ENCODE measurements around the gene SDC4. TPM values are rescaled to one million over a fixed set of nuclear protein-coding genes. Genes with fewer than 3 reads are reported as not detected.

SDC4 gene
- total and polyA plus RNA-seq, 8 donors = 183 to 329 (median 206) TPM

GRCh38 chr20:45304464-45304999 is 43.7 kb downstream of the SDC4 start:
- H3K36me3 ChIP-seq = no peaks in the 10 kb centered on the region
- H3K27me3 ChIP-seq = peaks cover 28 to 75% of the 10 kb centered on the region in 2 donors
- H3K9me3 ChIP-seq = no peaks in the 10 kb centered on the region
- H3K4me3 ChIP-seq = no peak overlapping the region
- intact Hi-C loops (cut with DNase I) = no loop called here
- DNase-seq = no peak
- no peak for ATAC-seq
- no peak for TF ChIP-seq CTCF (IDR thresholded peaks at IDR 0.05)
- no peak overlapping the region for H3K27ac ChIP-seq
- H3K4me1 ChIP-seq = peaks cover 0 to 5% of the 10 kb centered on the region in 2 donors

GRCh38 chr20:45303586-45304463 is 44.4 kb downstream of the SDC4 start:
- H3K9me3 ChIP-seq = no peaks in the 10 kb centered on the region
- no peak overlapping the region for H3K27ac ChIP-seq
- H3K4me3 ChIP-seq = no peak overlapping the region
- H3K36me3 ChIP-seq = no peaks in the 10 kb centered on the region
- H3K4me1 ChIP-seq = peaks cover 0 to 5% of the 10 kb centered on the region in 2 donors
- TF ChIP-seq CTCF (IDR thresholded peaks at IDR 0.05) = no peak
- ATAC-seq (no peak), DNase-seq (no peak)
- H3K27me3 ChIP-seq = peaks cover 28 to 75% of the 10 kb centered on the region in 2 donors
- intact Hi-C loops (cut with DNase I) = no loop called here

DNA sequence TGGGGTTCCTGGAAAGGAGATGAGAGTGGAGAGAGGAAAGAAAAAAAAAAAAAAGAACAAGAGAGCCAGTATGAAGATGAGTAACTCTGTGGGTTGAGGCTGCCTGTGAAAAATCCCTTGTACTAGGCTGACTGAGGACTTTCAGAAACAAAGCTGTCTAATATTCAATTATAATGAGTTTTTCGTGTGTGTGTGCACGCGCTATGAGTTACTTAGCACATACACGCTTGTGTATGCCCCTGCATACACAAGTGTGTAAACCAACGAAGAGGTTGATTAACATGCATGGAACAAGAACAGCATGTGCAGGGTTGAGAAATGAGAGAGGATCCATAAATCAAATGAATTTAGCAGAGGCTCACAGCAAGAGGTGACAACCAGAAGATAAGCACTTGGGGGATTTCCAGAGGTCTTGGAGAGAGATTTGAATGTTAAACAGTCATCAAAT is 46.4 kb downstream of the SDC4 start:
- intact Hi-C loops (cut with DNase I) = no loop called here
- Histone ChIP-seq H3K4me1 (peaks cover 0 to 5% of the 10 kb centered on the region in 2 donors), H3K27ac (no peak overlapping the region), H3K27me3 (peaks cover 28 to 71% of the 10 kb centered on the region in 2 donors), H3K36me3 (no peaks in the 10 kb centered on the region), H3K4me3 (no peak overlapping the region), H3K9me3 (no peaks in the 10 kb centered on the region)
- ATAC-seq (no peak), DNase-seq (no peak)
- no peak for TF ChIP-seq CTCF (IDR thresholded peaks at IDR 0.05)

- no peak overlapping the region for H3K27ac ChIP-seq
- H3K27me3 ChIP-seq = peaks cover 21 to 65% of the 10 kb centered on the region in 2 donors
- intact Hi-C loops (cut with DNase I) = no loop called here
- no peaks in the 10 kb centered on the region for H3K9me3 ChIP-seq
- no peak for ATAC-seq
- no peaks in the 10 kb centered on the region for H3K36me3 ChIP-seq
- peak in 1 of 2 donors; percentile 13 for TF ChIP-seq CTCF (IDR thresholded peaks at IDR 0.05)
- H3K4me3 ChIP-seq = no peak overlapping the region
- H3K4me1 ChIP-seq = no peaks in the 10 kb centered on the region
- no peak for DNase-seq
These were observed 47.3 kb downstream of the SDC4 start for GRCh38 chr20:45300961-45301360.

DNA sequence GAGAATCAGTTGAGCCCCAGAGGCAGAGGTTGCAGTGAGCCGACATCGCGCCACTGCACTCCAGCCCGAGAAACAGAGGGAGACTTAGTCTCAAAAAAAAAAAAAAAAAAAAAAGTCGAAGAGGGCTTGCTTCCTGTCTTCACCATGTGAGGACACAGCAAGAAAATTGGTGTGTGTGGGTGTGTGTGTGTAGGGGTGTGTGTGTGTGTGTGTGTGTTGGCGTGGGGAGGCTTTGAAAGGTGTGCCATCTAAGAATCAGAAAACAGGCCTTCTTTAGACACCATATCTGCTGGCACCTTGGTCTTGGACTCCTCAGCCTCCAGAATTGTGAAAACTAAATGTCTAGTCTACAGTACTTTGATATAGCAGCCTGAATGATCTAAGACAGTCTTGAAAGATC is 48.4 kb downstream of the SDC4 start:
- no peak overlapping the region for H3K27ac ChIP-seq
- DNase-seq (no peak), ATAC-seq (no peak)
- H3K27me3 ChIP-seq = peaks cover 11 to 61% of the 10 kb centered on the region in 2 donors
- no peak overlapping the region for H3K4me3 ChIP-seq
- H3K4me1 ChIP-seq = no peaks in the 10 kb centered on the region
- no peaks in the 10 kb centered on the region for H3K9me3 ChIP-seq
- TF ChIP-seq CTCF (IDR thresholded peaks at IDR 0.05) = no peak
- H3K36me3 ChIP-seq = no peaks in the 10 kb centered on the region
- intact Hi-C loops (cut with DNase I) = no loop called here

Data from left lung (tissue), 10 donors.